Inflammatory macrophage treated with lipopolysaccharide for 1 hour (primary cell): Measurements from ENCODE around the gene VPS72.

ENCODE experiments used
- DNase-seq, 2 donors: peaks; one replicate each; pipeline ENCODE4 v3.0.0-alpha.2; 2020 to 2022

VPS72 gene

DNA sequence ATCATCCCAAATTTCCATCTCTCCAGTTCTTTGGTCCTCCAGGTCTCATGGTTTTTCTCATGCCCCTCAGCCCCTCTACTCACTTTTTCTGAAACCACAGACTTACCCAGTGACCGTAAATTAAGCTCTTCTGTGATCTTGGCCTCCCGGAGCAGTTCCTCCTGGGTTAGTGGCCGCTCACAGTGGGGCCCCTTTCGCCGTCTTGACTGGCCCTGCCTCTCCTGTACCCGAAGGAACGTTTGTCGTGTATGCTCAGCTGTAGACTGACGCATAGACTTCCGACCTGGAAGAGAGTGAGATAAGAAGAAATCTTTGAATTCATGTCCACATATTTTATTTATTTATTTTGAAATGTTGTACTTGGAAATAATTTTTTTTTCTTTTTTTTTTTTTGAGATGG, 5.8 kb downstream of the VPS72 start:
- no peak for DNase-seq

DNA sequence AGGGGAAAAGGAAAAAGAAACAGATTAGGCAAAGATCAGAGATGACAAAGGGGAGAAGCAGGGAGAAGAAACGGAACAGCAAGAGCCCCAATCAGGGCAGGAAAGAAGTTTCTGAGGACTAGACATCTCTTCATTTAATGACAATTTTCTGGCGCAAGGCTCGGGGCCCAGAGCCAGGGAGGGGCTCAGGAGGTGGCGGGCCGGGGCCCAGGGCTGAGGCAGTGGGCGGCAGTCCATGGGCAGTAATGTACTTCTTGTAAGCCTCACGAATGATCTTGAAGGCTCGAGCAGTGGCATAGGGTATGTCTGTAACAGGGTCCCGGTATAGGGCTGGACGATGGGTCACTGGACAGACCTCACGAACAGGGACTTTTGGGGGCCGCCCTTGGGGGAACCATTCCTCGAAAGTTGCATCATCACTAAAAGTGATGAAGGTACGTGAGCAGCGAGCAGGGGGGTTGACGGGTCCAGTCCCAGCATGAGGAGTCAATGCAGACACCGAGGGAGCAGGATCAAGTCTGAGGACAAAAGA, 13.4 kb downstream of the VPS72 start:
- DNase-seq, result no peak

DNA sequence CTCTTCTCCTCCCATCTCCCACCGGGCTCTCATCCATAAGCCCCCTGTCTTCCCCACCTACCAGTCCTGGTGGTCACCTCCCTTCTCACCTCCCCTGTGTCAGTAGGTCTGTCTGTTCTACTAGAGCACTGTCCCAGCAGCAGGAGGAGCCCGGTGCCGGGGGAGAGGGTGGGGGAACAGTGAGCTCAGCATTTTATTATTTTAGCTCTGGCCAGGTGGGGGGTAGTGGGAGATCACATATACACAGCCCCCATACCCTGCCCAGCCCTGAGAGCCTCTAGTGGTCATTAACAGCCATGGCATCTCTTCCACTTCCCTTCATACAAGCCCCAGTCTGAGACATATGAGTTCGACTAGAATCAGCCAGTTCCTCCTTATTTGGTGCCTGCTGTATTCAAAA, 14.1 kb downstream of the VPS72 start, which contains the start of gene TMOD4:
TSS of gene TMOD4 (minus strand) at position 119 of the 400 bp plus-strand sequence. CDS start 1,106 bp downstream, outside the sequence.
- DNase-seq, result peak in 1 of 2 donors; percentile 29

DNA sequence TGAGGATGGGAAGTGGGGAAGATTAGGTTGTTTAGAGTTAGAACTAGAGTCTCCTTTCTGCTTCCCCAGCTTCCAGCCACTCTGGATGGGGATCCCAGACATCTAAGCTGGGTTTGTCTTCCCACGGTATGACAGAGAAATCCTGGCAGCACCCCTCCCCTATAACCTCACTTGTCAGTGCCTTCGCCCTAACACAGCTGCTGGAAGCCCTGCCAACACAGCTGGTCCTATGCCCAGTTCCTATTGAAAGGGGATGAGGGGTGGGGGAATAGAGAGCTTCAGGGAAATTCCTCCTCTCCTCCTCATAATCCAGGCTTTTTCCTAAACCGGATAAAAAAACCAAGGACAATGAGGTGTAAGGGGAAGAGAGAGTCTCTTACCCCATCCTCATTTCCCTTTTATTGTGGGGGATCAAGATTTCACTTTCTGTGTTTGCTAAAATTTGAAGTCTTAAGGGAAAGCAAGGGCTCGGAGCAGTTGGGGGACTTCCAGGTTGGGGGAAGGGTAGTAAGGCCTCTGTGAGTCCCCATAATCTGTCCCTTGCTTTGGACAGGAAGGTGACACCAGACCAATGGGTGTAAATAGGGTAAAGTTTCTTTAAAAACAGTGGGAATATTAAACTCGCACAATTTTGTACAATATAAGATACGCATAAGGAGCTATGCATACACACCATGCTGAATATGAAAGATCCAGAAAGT, 14.8 kb downstream of the VPS72 start:
- DNase-seq, result no peak

DNA sequence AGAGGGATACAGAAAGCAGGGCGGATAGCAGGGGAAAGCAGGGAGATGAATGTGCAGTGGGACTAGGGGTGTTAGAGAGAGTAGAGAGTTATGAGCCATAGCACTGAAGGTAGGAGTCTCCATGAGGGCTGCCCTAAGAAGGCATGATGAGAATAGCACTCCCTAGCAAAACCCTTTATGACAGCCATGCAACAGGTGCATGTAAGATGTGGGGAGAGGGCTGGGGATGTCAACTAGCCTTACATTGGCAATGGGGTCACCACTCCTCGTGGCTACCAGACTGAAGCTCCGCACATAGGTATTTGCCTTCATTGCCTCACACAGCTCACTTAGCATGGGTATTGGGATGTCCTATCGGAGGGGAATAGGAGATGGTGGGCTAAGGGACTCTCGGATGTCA, 18.8 kb downstream of the VPS72 start:
- DNase-seq, result no peak

DNA sequence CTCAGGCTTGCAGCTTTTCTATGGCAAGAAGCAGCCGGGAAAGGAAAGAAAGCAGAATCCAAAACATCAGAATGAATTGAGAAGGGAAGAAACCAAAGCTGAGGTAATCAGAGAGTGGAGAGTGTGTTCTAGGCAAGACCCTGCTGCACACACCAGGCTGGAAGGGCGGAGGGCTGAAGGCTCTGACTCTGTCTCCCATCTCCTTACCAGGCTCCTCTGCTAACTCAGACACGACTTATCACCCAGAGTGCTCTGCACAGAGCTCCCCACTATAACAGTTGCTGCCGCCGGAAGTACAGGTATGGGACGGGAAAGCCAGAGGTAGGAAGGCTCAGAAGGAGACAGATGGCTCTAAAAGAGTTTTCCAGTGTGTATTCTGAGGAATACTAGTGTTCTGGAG, 22.9 kb downstream of the VPS72 start:
- DNase-seq, result no peak

DNA sequence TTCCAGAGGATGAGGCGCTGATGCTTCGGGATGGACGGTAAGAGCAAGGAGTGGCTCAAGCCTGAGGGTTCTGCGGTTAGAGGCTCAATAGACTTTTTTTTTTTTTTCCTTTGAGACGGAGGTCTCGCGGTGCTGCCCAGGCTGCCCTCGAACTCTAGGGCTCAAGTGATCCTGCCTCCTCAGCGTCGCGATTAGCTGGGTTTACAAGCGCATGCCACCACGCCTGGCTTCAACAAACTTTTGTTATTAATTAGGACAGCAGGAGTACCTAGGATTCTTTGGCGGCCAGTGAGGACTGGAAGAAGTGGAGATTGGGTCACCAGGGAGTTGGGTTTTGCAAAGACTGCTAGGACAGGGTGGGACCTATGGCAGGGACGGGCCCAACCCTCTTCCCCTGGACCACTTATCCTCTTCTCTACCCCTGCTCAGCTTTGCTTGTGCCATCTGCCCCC, 23.5 kb downstream of the VPS72 start:
- DNase-seq, result peak in 1 of 2 donors; percentile 7

DNA sequence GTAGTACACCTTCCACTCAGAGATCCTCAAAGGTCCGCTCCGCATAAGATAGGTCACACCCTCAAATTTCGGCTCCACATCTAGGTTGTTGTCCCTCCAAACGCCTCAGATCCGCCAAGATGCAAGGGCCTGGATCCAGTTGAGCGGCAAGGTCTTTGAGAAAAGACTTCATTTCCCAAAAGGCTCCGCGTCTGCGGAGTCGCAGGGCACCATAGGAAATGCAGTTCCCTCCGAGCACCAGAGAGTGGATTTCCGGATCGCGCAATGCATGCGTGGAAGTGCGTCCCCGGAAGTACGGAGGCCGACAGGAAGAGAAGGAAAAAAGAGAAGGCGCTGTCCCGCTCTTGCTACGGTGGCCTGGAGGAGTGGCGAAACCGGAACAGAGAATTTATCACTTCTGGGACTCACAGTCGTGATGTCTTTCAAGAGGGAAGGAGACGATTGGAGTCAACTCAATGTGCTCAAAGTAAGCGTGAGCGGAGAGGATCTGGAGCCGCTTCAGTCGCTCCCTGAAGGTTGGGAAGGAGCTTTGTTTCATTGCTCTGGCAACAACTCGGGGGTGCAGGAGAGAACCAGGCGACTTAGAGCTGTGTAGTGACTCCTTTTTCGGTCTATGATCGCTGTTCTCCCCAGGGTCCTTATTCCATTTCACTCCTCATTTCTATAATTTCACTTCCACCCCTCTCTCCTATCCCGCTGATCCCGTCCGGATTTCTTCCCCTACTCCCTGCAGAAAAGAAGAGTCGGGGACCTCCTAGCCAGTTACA, 24.1 kb downstream of the VPS72 start, which contains the start of the genes LYSMD1 and SCNM1:
TSS of gene LYSMD1 (minus strand) at position 165 of the 767 bp plus-strand sequence. CDS start 644 bp downstream, outside the sequence.
TSS of gene SCNM1 (plus strand) at position 407 of the 767 bp plus-strand sequence. CDS start at position 416, 9 bp downstream.
- DNase-seq, result peak; percentile 99

DNA sequence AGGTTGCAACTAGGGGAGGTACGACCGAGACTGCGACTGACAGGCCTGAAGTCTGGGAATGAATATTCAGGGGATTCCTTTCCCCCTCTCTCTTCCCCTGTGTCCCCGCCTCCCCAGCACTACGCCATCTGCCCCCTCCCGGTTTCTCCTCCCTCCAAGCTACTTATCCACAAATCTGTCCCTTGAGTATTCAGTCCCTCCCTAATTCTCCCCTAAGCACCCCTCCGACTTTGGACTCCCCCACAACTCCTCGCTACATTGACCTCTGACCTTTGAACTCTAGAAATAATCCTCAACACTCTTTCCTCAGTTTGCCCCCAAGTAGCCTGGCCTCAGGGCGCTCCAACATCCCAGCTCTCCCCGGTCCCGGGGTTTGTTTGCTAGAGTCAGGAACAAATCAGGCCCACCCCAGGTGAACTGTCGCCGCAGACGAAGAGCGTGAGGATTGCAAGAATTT, 24.7 kb downstream of the VPS72 start:
- no peak for DNase-seq

DNA sequence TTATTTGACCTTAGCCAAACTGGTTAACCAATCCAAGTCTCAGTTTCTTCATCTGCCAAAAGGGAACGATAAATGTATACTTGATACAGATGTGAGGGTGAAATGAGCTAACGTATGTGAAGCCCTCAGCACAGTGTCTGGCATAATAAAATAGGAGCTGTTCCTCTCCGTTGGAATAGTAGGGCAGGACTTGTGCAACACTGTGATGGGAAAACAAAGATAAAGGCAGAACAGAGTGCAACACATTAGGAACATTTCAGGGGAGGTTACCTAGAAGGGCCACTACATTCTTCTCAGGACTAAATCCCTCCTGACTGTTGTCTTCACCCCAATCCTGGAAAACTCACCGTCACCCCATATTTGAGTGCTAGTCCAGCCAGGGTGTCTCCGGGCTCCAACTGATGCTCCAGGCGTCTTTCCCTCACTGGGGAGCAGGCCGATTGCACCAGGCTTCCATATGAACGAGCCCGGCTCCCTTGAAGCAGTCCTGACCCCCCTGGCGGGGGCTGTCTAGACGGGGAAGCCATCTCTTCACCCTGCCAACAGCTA, 25.2 kb downstream of the VPS72 start:
- no peak for DNase-seq

DNA sequence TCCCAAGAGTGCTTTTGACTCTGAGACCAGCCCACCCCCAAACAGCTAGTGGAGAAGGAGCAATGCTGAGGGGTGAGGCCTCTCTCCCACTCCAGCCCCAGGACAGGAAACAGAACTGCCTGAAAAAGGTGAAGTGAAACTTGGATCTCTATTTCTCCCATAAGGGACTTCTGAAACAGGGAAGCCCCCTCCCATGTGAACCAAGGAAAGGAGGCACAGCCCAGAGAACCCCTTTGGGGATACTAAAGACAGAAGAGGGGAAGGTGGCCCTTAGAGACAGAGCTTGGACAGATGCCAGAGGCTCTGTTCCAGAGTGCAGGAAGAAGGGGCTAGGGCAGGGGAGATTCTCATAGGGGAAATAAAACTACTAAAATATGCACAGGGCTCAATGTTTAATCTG, 30.6 kb downstream of the VPS72 start:
- DNase-seq, result peak; percentile 53 to 70

DNA sequence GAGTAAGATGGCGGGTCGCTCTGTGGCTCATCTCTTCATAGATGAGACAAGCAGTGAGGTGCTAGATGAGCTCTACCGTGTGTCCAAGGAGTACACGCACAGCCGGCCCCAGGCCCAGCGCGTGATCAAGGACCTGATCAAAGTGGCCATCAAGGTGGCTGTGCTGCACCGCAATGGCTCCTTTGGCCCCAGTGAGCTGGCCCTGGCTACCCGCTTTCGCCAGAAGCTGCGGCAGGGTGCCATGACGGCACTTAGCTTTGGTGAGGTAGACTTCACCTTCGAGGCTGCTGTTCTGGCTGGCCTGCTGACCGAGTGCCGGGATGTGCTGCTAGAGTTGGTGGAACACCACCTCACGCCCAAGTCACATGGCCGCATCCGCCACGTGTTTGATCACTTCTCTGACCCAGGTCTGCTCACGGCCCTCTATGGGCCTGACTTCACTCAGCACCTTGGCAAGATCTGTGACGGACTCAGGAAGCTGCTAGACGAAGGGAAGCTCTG, 31.2 kb downstream of the VPS72 start:
- no peak for DNase-seq

DNA sequence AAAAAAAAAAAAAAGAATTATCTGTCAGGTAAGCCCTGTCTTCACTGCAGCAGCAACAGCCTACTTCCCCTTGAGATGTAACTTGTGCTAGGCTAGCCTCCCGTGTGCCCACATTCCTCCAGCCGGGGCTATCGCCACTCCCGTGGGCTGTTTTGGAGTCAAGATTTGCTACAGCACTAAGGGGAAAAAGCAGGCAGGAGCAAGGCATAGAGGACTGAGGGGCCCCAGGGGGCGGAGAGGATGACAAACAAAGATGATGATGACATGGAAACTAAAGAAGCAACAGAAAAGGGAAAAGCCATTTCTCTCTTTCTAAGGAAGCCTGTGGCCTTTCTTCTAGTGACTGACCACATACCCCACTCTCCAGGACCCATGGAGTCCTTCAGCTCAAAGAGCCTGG, 31.7 kb downstream of the VPS72 start:
- peak; percentile 31 to 52 for DNase-seq

DNA sequence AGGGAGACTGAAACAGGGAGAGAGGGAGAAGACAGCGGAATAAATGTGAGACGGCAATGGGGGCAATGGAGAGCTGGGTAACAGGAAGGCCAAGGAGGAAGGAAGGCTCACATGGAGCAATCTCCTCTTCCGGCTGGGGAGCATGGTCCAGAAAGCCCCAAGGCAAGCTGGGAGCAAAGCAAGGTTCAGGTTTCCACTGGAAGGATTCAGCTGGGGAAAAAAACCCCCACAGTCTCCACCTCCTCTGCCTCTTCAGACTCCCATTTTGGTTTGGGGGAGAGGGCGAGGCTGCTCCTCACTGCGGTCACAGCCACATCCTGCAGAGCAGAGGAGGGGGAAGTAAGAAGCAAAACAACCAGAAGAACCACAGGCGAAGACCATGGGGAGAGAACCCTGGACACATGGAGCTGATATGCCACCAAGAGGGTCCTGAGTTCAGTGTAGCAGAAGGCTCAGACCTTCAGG, 32.9 kb downstream of the VPS72 start:
- peak; percentile 47 to 60 for DNase-seq

DNA sequence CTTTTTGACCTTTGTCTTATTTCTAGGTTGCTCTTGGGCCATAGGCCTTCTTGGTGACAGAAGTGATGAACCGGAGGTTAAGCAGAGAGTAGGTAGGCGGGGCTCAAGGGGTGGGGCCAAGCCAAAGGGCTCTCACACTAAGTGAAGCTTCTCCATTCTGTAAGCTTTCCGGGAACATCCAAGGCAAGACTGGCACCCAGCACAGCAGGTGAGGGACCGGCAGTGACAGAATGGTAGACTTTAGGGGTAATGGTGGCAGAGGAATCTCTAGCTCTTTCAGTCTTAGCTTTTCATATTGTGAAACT, 33.5 kb downstream of the VPS72 start, which contains the start of gene TNFAIP8L2:
TSS of gene TNFAIP8L2 (plus strand) at position 135 of the 305 bp plus-strand sequence. CDS start 2,049 bp downstream, outside the sequence.
- peak; percentile 78 to 80 for DNase-seq

DNA sequence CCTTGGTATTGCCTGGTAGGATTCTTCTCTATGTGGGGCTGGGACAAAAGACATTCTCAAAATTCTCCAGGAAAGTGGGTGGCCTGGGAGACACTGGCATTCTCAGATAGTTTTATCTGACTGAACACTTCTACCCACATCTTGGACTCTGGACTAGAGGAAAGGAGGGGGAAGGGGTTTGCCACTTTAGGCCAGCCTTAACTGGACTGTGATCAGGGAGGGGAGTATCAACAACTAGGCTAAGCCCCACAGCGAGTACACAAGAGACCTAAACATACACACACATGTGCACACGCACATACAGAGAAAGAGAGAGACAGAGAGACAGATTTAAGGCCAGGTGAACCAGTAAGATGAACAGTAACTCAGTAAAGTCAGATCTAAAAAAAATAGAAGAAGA, 42.3 kb downstream of the VPS72 start:
- no peak for DNase-seq

DNA sequence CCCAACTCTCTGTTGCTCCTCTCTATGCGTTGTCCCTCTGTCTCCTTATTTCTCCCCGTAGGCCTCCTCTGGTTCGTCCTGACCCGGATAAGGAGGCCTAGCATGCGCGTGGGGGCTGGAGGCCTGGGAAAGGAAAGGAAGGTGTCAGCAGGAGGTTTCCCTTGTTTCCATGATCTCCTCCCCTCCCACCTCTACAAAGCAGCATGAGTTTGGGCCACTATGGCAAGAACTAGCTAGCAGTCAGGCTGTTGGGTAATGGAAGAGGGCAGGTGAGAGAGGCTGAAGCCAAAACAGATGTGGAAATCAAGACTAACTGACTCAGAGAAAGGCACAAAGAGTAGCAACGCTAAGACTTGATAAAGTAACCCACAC, 42.9 kb downstream of the VPS72 start:
- DNase-seq, result no peak

DNA sequence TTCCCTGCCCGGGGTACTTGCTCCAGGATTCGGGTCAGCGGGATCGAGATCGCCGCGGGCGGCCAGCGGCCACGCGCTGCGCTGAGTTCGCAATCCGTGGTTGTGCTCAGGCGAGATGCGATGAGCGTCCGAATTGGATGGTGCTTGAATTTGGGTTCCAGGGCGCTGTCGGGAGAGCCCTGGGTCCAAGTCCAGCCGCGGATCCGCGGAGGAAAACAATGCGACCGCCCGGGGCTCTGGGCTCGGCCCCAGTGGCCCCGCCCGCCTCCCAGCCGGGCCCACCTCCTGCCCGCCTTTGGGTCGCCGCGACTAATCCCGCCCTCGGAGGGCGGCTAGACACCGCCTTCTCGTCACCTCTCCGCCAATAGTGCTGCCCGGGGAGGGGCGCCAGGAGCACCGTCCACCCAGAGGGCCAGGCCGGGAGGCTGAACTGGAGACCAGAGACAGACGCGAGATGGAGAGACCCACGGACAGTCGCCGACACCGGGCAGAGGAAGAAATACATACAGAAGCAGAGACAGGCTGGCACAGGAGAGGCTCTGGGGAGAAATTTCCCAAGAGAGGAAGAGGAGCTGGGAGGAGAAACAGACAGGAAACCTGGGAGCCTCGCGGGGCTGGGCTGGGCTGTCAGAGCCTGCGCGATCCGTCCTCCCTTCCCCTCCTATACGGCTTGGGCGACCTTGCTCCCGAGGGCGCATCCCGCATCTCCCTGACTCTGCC, 43.4 kb downstream of the VPS72 start, which contains the start of gene SEMA6C:
TSS of gene SEMA6C (minus strand) at position 220 of the 720 bp plus-strand sequence. CDS start 4,010 bp downstream, outside the sequence.
- DNase-seq, result peak; percentile 83 to 87

DNA sequence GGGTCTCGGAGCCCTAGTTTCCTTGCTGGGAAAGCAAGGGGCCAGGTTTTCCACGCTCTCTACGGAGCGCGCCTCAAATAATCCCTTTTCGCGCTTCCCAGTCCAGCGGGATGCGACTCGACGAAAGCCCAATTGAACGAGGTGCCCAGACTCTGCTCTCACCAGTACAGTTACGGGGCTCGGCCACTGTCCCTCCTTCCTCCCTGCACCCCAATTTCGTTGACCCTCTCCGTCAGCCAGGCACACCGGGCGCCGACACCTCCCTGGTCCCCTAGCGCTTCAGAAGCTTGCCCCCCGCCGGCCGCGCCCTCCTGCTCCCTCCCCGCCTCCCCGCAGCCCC, 44.0 kb downstream of the VPS72 start:
- no peak for DNase-seq

DNA sequence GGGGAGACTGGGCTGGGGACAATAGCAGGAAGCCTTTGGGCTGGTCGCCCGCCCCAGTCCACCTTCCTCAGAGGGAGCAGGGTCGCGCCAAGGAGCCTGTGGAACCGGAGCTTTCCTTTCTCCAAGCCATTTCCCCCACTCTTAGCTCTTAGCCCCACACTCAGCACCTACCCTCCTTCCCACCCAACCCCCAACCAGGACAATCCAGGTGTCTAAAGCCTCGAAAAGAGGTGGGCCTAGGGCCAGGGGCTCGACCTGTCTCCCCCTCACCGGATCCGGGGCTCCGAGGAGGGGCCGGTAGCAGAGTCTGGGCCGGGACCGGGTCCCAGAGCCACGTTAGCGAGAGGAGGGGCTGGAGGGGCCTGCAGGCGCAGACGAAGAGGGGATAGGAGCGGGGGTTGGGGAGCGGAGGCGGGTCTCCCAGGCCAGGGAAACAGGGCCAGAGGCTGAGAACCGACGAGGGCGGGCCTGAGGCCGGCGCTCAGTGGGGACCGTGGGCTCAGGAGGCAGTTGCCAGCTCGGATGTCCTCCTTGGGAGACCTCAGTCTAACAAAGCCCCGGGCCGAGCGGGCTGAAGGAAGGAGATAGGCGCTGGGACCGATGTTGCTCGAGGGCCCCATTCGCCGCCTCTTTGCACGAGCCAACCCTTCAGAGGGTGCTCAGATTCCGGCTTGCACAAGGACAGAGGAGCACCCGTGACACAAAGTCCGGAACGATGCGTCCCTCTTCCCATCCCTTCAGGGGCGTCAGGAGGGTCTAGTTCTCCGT, 44.5 kb downstream of the VPS72 start:
- DNase-seq, result no peak
